ENCODE data around the gene CMBL.
A peak's percentile ranks its signal among the peaks of the same experiment; 100 is the strongest.

Gene CMBL

GRCh38 chr5:10310066-10310779 lies 2.5 kb upstream of the CMBL start:
- DNase-seq (ENCODE audit: low read depth in 3 of 3), result no peak

GRCh38 chr5:10308844-10309243 lies 1.1 kb upstream of the CMBL start:
- no peak for DNase-seq (ENCODE audit: low read depth in 3 of 3)

GRCh38 chr5:10306806-10307205 lies 896 bp downstream of the CMBL start:
- DNase-seq (ENCODE audit: low read depth in 3 of 3), result no peak

- DNase-seq (ENCODE audit: low read depth in 3 of 3), result no peak
These were observed 1.6 kb downstream of the CMBL start for GRCh38 chr5:10306114-10306513.

GRCh38 chr5:10304932-10305331 lies 2.8 kb downstream of the CMBL start:
- no peak for DNase-seq (ENCODE audit: low read depth in 3 of 3)

GRCh38 chr5:10303699-10304170 lies 4.0 kb downstream of the CMBL start:
- DNase-seq (ENCODE audit: low read depth in 3 of 3), result no peak

- no peak for DNase-seq (ENCODE audit: low read depth in 3 of 3)
These were observed 4.5 kb downstream of the CMBL start for GRCh38 chr5:10303201-10303600.

GRCh38 chr5:10301842-10302610 lies 5.7 kb downstream of the CMBL start:
- DNase-seq (ENCODE audit: low read depth in 3 of 3), result no peak

- DNase-seq (ENCODE audit: low read depth in 3 of 3), result no peak
These were observed 6.4 kb downstream of the CMBL start for GRCh38 chr5:10301266-10301665.

GRCh38 chr5:10300246-10300645 lies 7.5 kb downstream of the CMBL start:
- DNase-seq (ENCODE audit: low read depth in 3 of 3), result no peak

GRCh38 chr5:10297646-10298204 lies 10.0 kb downstream of the CMBL start:
- no peak for DNase-seq (ENCODE audit: low read depth in 3 of 3)

GRCh38 chr5:10295619-10296326 lies 11.9 kb downstream of the CMBL start:
- DNase-seq (ENCODE audit: low read depth in 3 of 3), result no peak

GRCh38 chr5:10293907-10294662 lies 13.6 kb downstream of the CMBL start:
- no peak for DNase-seq (ENCODE audit: low read depth in 3 of 3)

GRCh38 chr5:10291692-10292339 lies 15.9 kb downstream of the CMBL start:
- DNase-seq (ENCODE audit: low read depth in 3 of 3), result no peak

GRCh38 chr5:10290438-10290837 lies 17.3 kb downstream of the CMBL start:
- DNase-seq (ENCODE audit: low read depth in 3 of 3), result no peak

- DNase-seq (ENCODE audit: low read depth in 3 of 3), result no peak
These were observed 17.7 kb downstream of the CMBL start for GRCh38 chr5:10289991-10290390.

- DNase-seq (ENCODE audit: low read depth in 3 of 3), result no peak
These were observed 18.3 kb downstream of the CMBL start for GRCh38 chr5:10289353-10289752.

GRCh38 chr5:10288592-10289219 lies 19.0 kb downstream of the CMBL start:
- DNase-seq (ENCODE audit: low read depth in 3 of 3), result peak in 1 of 3 experiments; percentile 28

GRCh38 chr5:10286862-10287227 lies 20.9 kb downstream of the CMBL start:
- DNase-seq (ENCODE audit: low read depth in 3 of 3), result no peak

GRCh38 chr5:10286162-10286861 lies 21.4 kb downstream of the CMBL start:
- no peak for DNase-seq (ENCODE audit: low read depth in 3 of 3)
